ENCODE measurements around the gene CALR. TPM values are rescaled to one million over a fixed set of nuclear protein-coding genes. Genes with fewer than 3 reads are reported as not detected.

Gene CALR
- total RNA-seq, 2 donors from 2014 or later, result 873 to 1,303 TPM

- Histone ChIP-seq H3K9me3 (ENCODE audit: control insufficient read depth, low read length) (no peaks in the 10 kb centered on the region), H3K27me3 (ENCODE audit: control insufficient read depth, insufficient read depth, low read length, poor library complexity, severe bottlenecking) (no peaks in the 10 kb centered on the region), H3K4me3 (ENCODE audit: low read length) (peak overlapping the region; percentile 99), H3K36me3 (ENCODE audit: control insufficient read depth, insufficient read depth, low read length) (peaks cover 34% of the 10 kb centered on the region), H3K9ac (ENCODE audit: extremely low read depth, low read length, poor library complexity, severe bottlenecking) (peak overlapping the region; percentile 99), H3K27ac (ENCODE audit: low read depth, low read length) (peak overlapping the region; percentile 82), H3K4me1 (ENCODE audit: control insufficient read depth, insufficient read depth, low read length) (peaks cover 12% of the 10 kb centered on the region)
- peak overlapping the region; percentile 100 for H3K4me3 Mint-ChIP-seq
- no peaks in the 10 kb centered on the region for H3K9me3 Mint-ChIP-seq
- H3K36me3 Mint-ChIP-seq (ENCODE audit: low read depth), result peaks cover 39% of the 10 kb centered on the region
- peaks cover 37% of the 10 kb centered on the region for H3K4me1 Mint-ChIP-seq
- no peak for TF ChIP-seq CTCF (conservative IDR thresholded peaks at IDR 0.05)
- peak overlapping the region; percentile 97 for H3K27ac Mint-ChIP-seq
- peak; percentile 83 for DNase-seq
- no peaks in the 10 kb centered on the region for H3K27me3 Mint-ChIP-seq (ENCODE audit: insufficient read depth)
- WGBS, 2 experiments (ENCODE audit: insufficient coverage in 1 of 2, insufficient read length in 1 of 2), result 29 to 42% methylated on average over 15 to 23 of the region's 23 CpGs
Measured at GRCh38 chr19:12937093-12937926, 1.1 kb upstream of the CALR start.

- Mint-ChIP-seq H3K36me3 (ENCODE audit: low read depth) (peaks cover 56% of the 10 kb centered on the region), H3K27ac (peak overlapping the region; percentile 97), H3K4me1 (peaks cover 31% of the 10 kb centered on the region), H3K4me3 (peak overlapping the region; percentile 100), H3K9me3 (no peaks in the 10 kb centered on the region), H3K27me3 (ENCODE audit: insufficient read depth) (no peaks in the 10 kb centered on the region)
- Histone ChIP-seq H3K4me1 (ENCODE audit: control insufficient read depth, insufficient read depth, low read length) (peaks cover 12% of the 10 kb centered on the region), H3K4me3 (ENCODE audit: low read length) (peak overlapping the region; percentile 99), H3K9me3 (ENCODE audit: control insufficient read depth, low read length) (no peaks in the 10 kb centered on the region), H3K27ac (ENCODE audit: low read depth, low read length) (peak overlapping the region; percentile 76), H3K27me3 (ENCODE audit: control insufficient read depth, insufficient read depth, low read length, poor library complexity, severe bottlenecking) (no peaks in the 10 kb centered on the region), H3K36me3 (ENCODE audit: control insufficient read depth, insufficient read depth, low read length) (peaks cover 50% of the 10 kb centered on the region), H3K9ac (ENCODE audit: extremely low read depth, low read length, poor library complexity, severe bottlenecking) (peak overlapping the region; percentile 99)
- TF ChIP-seq CTCF (conservative IDR thresholded peaks at IDR 0.05), result peak; percentile 37
- DNase-seq, result no peak
- WGBS, 2 experiments (ENCODE audit: insufficient coverage in 1 of 2, insufficient read length in 1 of 2), result 3% methylated on average over 36 to 51 of the region's 54 CpGs
Measured at GRCh38 chr19:12938779-12939601, 581 bp downstream of the CALR start.

GRCh38 chr19:12939975-12940423 lies 1.6 kb downstream of the CALR start:
- no peaks in the 10 kb centered on the region for H3K9me3 ChIP-seq (ENCODE audit: control insufficient read depth, low read length)
- WGBS, 2 experiments (ENCODE audit: insufficient coverage in 1 of 2, insufficient read length in 1 of 2), result 91 to 100% methylated on average over 8 to 10 of the region's 10 CpGs
- H3K9me3 Mint-ChIP-seq, result no peaks in the 10 kb centered on the region
- H3K27me3 ChIP-seq (ENCODE audit: control insufficient read depth, insufficient read depth, low read length, poor library complexity, severe bottlenecking), result no peaks in the 10 kb centered on the region
- H3K36me3 Mint-ChIP-seq (ENCODE audit: low read depth), result peaks cover 64% of the 10 kb centered on the region
- peaks cover 31% of the 10 kb centered on the region for H3K4me1 Mint-ChIP-seq
- peaks cover 59% of the 10 kb centered on the region for H3K36me3 ChIP-seq (ENCODE audit: control insufficient read depth, insufficient read depth, low read length)
- H3K27ac Mint-ChIP-seq, result peak overlapping the region; percentile 97
- no peak for DNase-seq
- H3K9ac ChIP-seq (ENCODE audit: extremely low read depth, low read length, poor library complexity, severe bottlenecking), result peak overlapping the region; percentile 99
- no peak overlapping the region for H3K27ac ChIP-seq (ENCODE audit: low read depth, low read length)
- peak overlapping the region; percentile 100 for H3K4me3 Mint-ChIP-seq
- no peak for TF ChIP-seq CTCF (conservative IDR thresholded peaks at IDR 0.05)
- H3K27me3 Mint-ChIP-seq (ENCODE audit: insufficient read depth), result no peaks in the 10 kb centered on the region
- peaks cover 12% of the 10 kb centered on the region for H3K4me1 ChIP-seq (ENCODE audit: control insufficient read depth, insufficient read depth, low read length)
- peak overlapping the region; percentile 99 for H3K4me3 ChIP-seq (ENCODE audit: low read length)

Data from endodermal cell (in vitro differentiated cells).